ENCODE data around the gene HSPA8. TPM values are rescaled to one million over a fixed set of nuclear protein-coding genes. Genes with fewer than 3 reads are reported as not detected.

HSPA8 gene
- total and polyA plus RNA-seq, 2 of the 8 experiments (the other 6 are each of a cell fraction or from before 2014, with no cell fraction given), result 1,491 to 2,155 TPM

DNA sequence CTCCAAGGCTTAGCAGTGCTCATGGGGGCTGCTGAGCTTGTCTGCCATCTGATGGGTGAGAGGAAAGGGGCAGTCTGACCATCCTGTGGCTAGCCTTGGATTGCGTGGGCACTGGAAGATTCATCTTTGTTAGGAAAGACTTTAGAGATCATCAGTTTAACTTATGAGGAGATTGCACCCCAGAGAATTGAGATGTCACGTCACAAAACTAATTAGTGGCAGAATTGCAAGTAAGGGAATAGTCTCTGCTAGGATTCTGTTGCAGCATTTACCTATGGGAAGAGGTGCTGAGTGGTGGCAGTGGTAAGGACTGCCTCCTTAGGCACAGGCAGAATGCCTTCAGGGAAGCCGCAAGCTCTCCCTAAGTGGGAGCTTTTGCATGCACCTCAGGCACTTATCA, 42.8 kb upstream of the HSPA8 start:
- no peak overlapping the region for H2BK15ac ChIP-seq (ENCODE audit: low read length)
- H3K79me2 ChIP-seq (ENCODE audit: control insufficient read depth in 1 of 2, insufficient read depth in 2 of 2, low read length in 2 of 2), result no peaks in the 10 kb centered on the region
- H3K4me3 ChIP-seq (ENCODE audit: extremely low read depth in 1 of 4, insufficient read depth in 2 of 4, low read depth in 3 of 4, low read length in 4 of 4), result no peak overlapping the region
- peaks cover 2% of the 10 kb centered on the region; the same call in 1 of the 2 replicates for H3K23me2 ChIP-seq (ENCODE audit: low read depth, low read length)
- H3K4me2 ChIP-seq (ENCODE audit: insufficient read depth in 1 of 2, low read depth in 2 of 2, low read length in 2 of 2), result no peak overlapping the region
- H2AFZ ChIP-seq (ENCODE audit: low read length), result no peak overlapping the region
- no peak overlapping the region for H3K27ac ChIP-seq (ENCODE audit: low read depth, low read length)
- H3K9ac ChIP-seq (replicated peaks in 1 of 4; ENCODE audit: extremely low read depth in 1 of 4, low read depth in 3 of 4, low read length in 3 of 4), result no peak overlapping the region
- no peak overlapping the region for H4K8ac ChIP-seq (ENCODE audit: extremely low read depth, insufficient read depth, low read length)
- no peak overlapping the region for H2BK20ac ChIP-seq (ENCODE audit: low read length)
- H3K9me3 ChIP-seq (ENCODE audit: insufficient read depth in 2 of 2, low read depth in 1 of 2, low read length in 1 of 2), result no peaks in the 10 kb centered on the region
- no peaks in the 10 kb centered on the region for H3K27me3 ChIP-seq (replicated peaks in 1 of 4; ENCODE audit: control insufficient read depth in 3 of 4, extremely low read depth in 1 of 4, insufficient read depth in 3 of 4, low read length in 3 of 4)
- no peak overlapping the region for H2BK120ac ChIP-seq (replicated peaks; ENCODE audit: low read depth, low read length)
- 91% methylated on average over 3 of the region's 3 CpGs; no CpG with 5 or more reads in 1 of the 2 experiments for WGBS, 2 experiments (ENCODE audit: extremely low coverage in 1 of 2, insufficient coverage in 1 of 2, insufficient read length in 1 of 2, insufficient replicate concordance in 2 of 2, low coverage in 1 of 2, low lambda C conversion rate in 2 of 2, missing lambda C conversion rate in 1 of 2)
- H3K23ac ChIP-seq (ENCODE audit: insufficient read length), result no peak overlapping the region
- H4K5ac ChIP-seq (ENCODE audit: insufficient read length, low read depth, low read length), result no peak overlapping the region
- FAIRE-seq (no peak), DNase-seq (ENCODE audit: low read depth in 1 of 2, low spot score in 2 of 2) (no peak)
- ChIA-PET POLR2A (ENCODE audit: partially characterized antibody) (interaction anchor here (1.0 to 1.8 kb wide), 4 partner anchors 16 to 62 kb away, joined by 3 to 4 read pairs (median 3); partner anchors contain the start of gene HSPA8), CTCF (ENCODE audit: partially characterized antibody) (interaction anchor here (1.2 to 16.3 kb wide), 8 partner anchors 62 to 374 kb away, joined by 4 to 286 read pairs (median 7); no protein-coding TSS in a partner anchor)
- no peak overlapping the region for H2BK12ac ChIP-seq (ENCODE audit: low read depth, low read length)
- H2AK5ac ChIP-seq (ENCODE audit: low read depth, low read length), result no peak overlapping the region
- H3K14ac ChIP-seq (ENCODE audit: insufficient read length), result no peak overlapping the region
- no peaks in the 10 kb centered on the region for H3K79me1 ChIP-seq (ENCODE audit: low read depth, low read length)
- H3K4me1 ChIP-seq (replicated peaks in 1 of 4; ENCODE audit: control insufficient read depth in 3 of 4, insufficient read depth in 4 of 4, low read length in 3 of 4), result peaks cover 0 to 5% (median 1%) of the 10 kb centered on the region in 4 experiments; a peak in 5 of 7 replicates
- no peak overlapping the region for H3K56ac ChIP-seq (replicated peaks; ENCODE audit: insufficient read length, low read depth, low read length)
- no peak overlapping the region for H4K91ac ChIP-seq (replicated peaks; ENCODE audit: insufficient read length, low read length)
- H3K36me3 ChIP-seq (ENCODE audit: control insufficient read depth in 2 of 4, insufficient read depth in 4 of 4, low read length in 3 of 4), result no peaks in the 10 kb centered on the region
- H3K18ac ChIP-seq (ENCODE audit: extremely low read depth, low read length), result no peak overlapping the region
- no peak overlapping the region for H3K4ac ChIP-seq (replicated peaks; ENCODE audit: insufficient read length, low read depth, low read length)
- H2BK5ac ChIP-seq (ENCODE audit: low read depth, low read length), result no peak overlapping the region
- H4K20me1 ChIP-seq (replicated peaks in 1 of 2; ENCODE audit: control insufficient read depth in 1 of 2, insufficient read depth in 2 of 2, low read length in 2 of 2), result no peaks in the 10 kb centered on the region
- no peak for TF ChIP-seq HDAC6 (IDR thresholded peaks at IDR 0.05; ENCODE audit: low read depth, low read length)
- no peak for TF ChIP-seq TBP (IDR thresholded peaks at IDR 0.05; ENCODE audit: low read depth, low read length)
- no peak for TF ChIP-seq SP4 (IDR thresholded peaks at IDR 0.05; ENCODE audit: low read length)
